ENCODE results near the gene PDLIM5.

- no peak for TF ChIP-seq POLR2A (IDR thresholded peaks at IDR 0.05)
- TF ChIP-seq, protein P1, sequence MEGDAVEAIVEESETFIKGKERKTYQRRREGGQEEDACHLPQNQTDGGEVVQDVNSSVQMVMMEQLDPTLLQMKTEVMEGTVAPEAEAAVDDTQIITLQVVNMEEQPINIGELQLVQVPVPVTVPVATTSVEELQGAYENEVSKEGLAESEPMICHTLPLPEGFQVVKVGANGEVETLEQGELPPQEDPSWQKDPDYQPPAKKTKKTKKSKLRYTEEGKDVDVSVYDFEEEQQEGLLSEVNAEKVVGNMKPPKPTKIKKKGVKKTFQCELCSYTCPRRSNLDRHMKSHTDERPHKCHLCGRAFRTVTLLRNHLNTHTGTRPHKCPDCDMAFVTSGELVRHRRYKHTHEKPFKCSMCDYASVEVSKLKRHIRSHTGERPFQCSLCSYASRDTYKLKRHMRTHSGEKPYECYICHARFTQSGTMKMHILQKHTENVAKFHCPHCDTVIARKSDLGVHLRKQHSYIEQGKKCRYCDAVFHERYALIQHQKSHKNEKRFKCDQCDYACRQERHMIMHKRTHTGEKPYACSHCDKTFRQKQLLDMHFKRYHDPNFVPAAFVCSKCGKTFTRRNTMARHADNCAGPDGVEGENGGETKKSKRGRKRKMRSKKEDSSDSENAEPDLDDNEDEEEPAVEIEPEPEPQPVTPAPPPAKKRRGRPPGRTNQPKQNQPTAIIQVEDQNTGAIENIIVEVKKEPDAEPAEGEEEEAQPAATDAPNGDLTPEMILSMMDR (IDR thresholded peaks at IDR 0.05): no peak
Measured at GRCh38 chr4:94648699-94649098, 197.0 kb downstream of the PDLIM5 start.

All from vagina (tissue), 2 donors.